GM13976 (cell line): ENCODE measurements around the gene CGB8.
"Not testable (repeated sequence)": the region's sequence is repeated elsewhere in the genome, so short reads cannot be mapped to it uniquely, and the experiment has no call there.

ENCODE experiments used
- DNase-seq: peaks from one replicate; pipeline ENCODE4 v3.0.0; 2012; ENCODE audit warnings: low spot score
- CTCF ChIP-seq: IDR thresholded peaks from 2 replicates; pipeline ENCODE4 v1.5.1; 2012; ENCODE audit warnings: borderline replicate concordance, mild to moderate bottlenecking; ENCODE audit not compliant: insufficient read depth; ENCODE audit errors: extremely low read depth, missing control alignments, control extremely low read depth
- in situ Hi-C: fragments of 300-500 bp; cut with MboI; formaldehyde crosslinking; loops from one replicate; pipeline ENCODE4 v1.12.0; 2022; ENCODE audit warnings: low sequenced_read_pairs, mixed read lengths, inconsistent platforms; ENCODE audit not compliant: unreplicated experiment

Gene CGB8

GRCh38 chr19:49085868-49086232, 36.9 kb upstream of the CGB8 start:
- in situ Hi-C loops = no loop called here
- TF ChIP-seq CTCF = no peak
- no peak for DNase-seq

GRCh38 chr19:49085020-49085867, 36.3 kb upstream of the CGB8 start, which contains the start of gene SNRNP70:
SNRNP70 (plus strand) TSS chr19:49085451; CDS start chr19:49086415, 964 bp downstream.
- peak; percentile 99 for DNase-seq
- TF ChIP-seq CTCF = no peak
- in situ Hi-C loops = no loop called here

- no peak for TF ChIP-seq CTCF
- in situ Hi-C loops = no loop called here
- DNase-seq = no peak
These were observed 35.5 kb upstream of the CGB8 start for GRCh38 chr19:49084206-49085019.

- no peak for TF ChIP-seq CTCF
- DNase-seq = no peak
- in situ Hi-C loops = no loop called here
These were observed 32.4 kb upstream of the CGB8 start for GRCh38 chr19:49081273-49081672.

GRCh38 chr19:49080392-49080791, 31.5 kb upstream of the CGB8 start:
- DNase-seq = no peak
- in situ Hi-C loops = no loop called here
- TF ChIP-seq CTCF = no peak

GRCh38 chr19:49074869-49075268, 26.0 kb upstream of the CGB8 start:
- DNase-seq, in situ Hi-C loops: not testable (repeated sequence)
- TF ChIP-seq CTCF = peak; percentile 52
